GM21529 (cell line): ENCODE data around the gene CDRT15.
"Not testable (repeated sequence)": the region's sequence is repeated elsewhere in the genome, so short reads cannot be mapped to it uniquely, and the experiment has no call there.

ENCODE experiments used
- ATAC-seq: cut with Tn5 transposase; IDR thresholded peaks from one replicate; pipeline ENCODE4 v1.9.1; 2021; ENCODE audit not compliant: unreplicated experiment

Gene CDRT15

GRCh38 chr17:14207791-14208190 is 28.9 kb downstream of the CDRT15 start:
- ATAC-seq: no peak

DNA sequence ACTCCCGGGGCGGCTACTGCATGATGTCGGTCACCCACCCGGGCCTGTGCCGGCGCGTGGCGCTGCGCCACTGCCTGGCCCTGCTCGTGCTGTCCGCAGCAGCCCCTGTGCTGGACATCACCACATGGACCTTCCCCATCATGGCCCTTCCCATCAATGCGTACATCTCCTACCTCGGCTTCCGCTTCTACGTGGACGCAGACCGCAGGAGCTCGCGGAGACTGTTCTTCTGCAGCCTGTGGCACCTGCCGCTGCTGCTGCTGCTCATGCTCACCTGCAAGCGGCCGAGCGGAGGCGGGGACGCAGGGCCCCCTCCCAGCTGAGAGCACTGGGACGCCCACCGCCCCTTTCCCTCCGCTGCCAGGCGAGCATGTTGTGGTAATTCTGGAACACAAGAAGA is 29.8 kb downstream of the CDRT15 start:
- ATAC-seq: no peak

DNA sequence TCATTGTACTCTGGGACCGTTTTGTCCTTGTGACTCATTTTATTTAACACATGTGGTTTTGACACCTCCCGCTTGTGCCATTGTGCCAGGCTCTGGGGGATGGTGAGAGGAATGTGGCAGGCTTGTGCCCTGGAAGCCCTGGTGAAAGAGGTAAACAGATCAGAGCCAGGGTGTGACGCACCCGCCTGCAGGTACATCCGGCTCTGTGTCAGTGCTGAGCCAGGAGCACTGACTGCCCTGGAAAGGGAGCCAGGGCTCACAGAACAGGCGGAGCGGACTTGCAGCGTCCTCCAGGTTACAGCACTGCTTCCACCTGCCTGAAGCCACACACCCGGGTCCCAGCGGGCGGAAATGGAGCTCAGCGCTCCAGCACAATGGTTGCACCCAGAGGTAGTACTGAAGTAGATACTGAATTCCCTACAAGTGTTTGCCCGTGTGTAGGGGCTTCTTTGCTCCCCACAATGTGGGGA is 30.6 kb downstream of the CDRT15 start:
- ATAC-seq: no peak

- no peak for ATAC-seq
Measured at GRCh38 chr17:14205380-14205779, 31.3 kb downstream of the CDRT15 start.

DNA sequence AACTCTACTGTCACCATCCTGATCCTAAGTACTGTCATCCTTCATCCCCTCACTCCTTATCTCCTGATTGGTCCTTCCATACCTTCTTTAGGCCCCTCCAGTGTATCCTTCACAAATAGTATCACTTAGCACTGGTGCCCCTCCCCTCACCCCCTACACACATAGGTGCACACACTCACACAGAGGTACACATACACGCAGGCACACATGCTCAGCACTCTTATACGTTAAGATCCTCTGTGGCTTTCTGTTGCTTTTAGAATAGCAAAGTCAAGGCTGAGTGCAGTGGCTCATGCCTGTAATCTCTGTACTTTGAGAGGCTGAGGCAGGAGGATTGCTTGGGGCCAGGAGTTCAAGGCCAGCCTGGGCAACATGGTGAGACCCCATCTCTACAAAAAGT is 32.1 kb downstream of the CDRT15 start:
- no peak for ATAC-seq

- ATAC-seq: no peak
Measured at GRCh38 chr17:14204084-14204483, 32.6 kb downstream of the CDRT15 start.

DNA sequence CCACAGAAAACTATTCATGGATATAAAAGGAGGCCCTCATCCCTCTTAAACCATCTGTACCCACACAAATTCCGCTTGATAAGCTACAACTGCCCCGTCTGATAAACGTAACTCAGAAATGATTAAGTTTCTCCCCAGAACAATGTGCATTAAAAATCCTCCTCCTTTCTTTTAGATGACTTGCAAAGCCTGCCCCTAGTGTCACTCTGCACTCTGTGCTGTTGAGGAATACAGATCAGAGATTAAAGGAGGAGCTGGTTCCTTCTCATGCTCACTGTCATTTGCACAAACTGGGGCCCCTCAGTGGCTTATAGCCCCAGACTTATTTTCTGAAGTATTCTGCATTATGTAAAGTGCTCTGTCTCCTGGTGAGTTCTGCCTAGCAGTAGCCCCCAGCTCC is 33.3 kb downstream of the CDRT15 start:
- ATAC-seq: no peak

- ATAC-seq: no peak
Measured at GRCh38 chr17:14202388-14203166, 34.1 kb downstream of the CDRT15 start.

GRCh38 chr17:14201988-14202380 is 34.7 kb downstream of the CDRT15 start:
- no peak for ATAC-seq

GRCh38 chr17:14201021-14201987 is 35.4 kb downstream of the CDRT15 start:
- ATAC-seq: no peak

GRCh38 chr17:14200354-14200753 is 36.3 kb downstream of the CDRT15 start:
- ATAC-seq: no peak

GRCh38 chr17:14199601-14200000 is 37.1 kb downstream of the CDRT15 start:
- ATAC-seq: no peak

DNA sequence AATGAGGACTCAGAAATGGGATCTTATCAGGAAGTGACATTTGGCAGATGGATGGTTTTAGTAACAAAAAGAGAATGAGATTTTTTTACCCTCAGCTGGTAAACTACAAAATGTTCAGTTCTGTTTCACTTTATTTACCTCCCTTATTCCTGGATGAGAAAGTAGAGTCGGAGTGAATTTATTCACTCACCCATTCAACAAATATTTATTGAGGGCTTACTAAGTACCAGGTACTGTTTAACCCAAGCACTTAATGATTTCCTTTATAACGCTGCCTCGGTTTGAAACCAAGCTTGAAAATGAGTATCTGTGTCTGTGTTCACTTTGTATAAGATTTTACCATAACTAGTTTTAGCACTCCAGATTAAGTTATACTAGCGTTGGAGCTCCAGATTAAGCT is 38.1 kb downstream of the CDRT15 start:
- ATAC-seq: no peak

GRCh38 chr17:14198013-14198412 is 38.6 kb downstream of the CDRT15 start:
- ATAC-seq: no peak

GRCh38 chr17:14197586-14197985 is 39.1 kb downstream of the CDRT15 start:
- no peak for ATAC-seq

DNA sequence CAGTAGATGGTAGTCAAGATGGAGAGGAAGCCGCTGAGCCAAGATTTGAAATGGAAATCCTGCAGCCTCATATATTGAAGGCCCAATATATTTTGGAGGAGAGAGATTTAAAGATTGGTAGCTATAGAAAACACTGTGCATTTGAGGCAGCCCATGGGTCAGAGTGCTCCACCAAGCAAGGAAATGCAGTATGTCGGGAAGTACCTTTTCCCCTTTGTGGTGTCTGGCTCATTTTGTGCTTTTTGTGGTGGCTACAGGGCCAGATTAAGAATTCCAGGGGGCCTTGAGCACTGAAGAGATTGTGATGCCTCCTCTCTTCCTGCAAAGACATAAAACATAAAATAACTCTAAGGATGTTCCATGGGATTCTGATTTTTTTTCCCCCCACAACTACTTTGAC is 39.6 kb downstream of the CDRT15 start:
- no peak for ATAC-seq

GRCh38 chr17:14196377-14196997 is 40.2 kb downstream of the CDRT15 start:
- ATAC-seq: no peak

GRCh38 chr17:14192636-14193344 is 43.9 kb downstream of the CDRT15 start:
- ATAC-seq: peak; percentile 56

- ATAC-seq: not testable (repeated sequence)
Measured at GRCh38 chr17:14192039-14192438, 44.6 kb downstream of the CDRT15 start.

DNA sequence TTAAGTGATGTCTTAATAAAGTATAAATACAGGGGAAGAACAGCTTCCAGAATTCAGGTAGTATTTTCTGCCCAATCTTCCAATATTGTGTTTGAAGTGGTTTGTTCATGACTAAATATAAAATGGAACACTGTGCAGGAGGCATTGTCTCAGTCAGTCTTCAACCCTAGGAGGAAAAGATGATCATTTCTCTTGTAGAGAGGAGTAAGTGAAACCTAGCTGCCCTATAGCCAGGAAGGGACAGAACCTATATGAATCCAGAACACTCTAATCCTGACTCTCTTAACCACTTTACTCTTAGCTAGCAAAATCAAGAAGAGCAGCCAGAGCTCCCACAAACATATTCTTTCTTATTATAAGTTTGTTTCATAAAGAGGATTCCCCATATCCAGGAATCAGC is 45.2 kb downstream of the CDRT15 start:
- not testable (repeated sequence) for ATAC-seq

DNA sequence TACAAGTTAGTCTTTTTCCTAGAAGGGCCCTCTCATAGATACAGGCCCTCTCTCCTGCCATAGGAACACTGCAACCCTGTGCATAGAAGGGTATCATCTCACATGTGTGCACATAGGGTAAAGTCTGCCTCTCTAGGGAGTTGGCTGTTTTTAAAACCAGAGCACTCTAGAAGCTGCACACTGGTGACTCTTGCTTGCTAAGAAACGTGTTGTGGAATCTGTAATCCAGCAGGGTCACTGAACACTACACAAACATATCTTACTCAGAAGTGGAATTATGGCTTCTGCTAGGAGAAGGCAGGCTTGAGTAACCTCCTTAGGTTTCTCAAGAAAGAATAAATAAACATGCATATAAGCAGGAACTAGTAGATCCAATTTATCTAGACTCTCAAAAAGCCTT is 45.9 kb downstream of the CDRT15 start:
- ATAC-seq: not testable (repeated sequence)
